T47D (cell line): ENCODE results near the gene ZBTB25.
"Not testable (repeated sequence)": the region's sequence is repeated elsewhere in the genome, so short reads cannot be mapped to it uniquely, and the experiment has no call there.

ENCODE experiments used
- DNase-seq, 2 experiments: peaks; one replicate each; pipeline versions ENCODE4 v3.0.0 to v3.0.0-alpha.2; 2011 to 2012; ENCODE audit warnings: low read depth in 1 of 2, low spot score in 1 of 2
- JUND ChIP-seq: IDR thresholded peaks from 2 replicates; pipeline ENCODE4 v1.6.1; 2012; ENCODE audit warnings: low read depth
- in situ Hi-C: cut with HindIII; loops from 2 replicates; pipeline ENCODE4 v1.10.0; 2016; ENCODE audit warnings: low sequenced_read_pairs, low pct_unique_long_range_greater_than_20kb

ZBTB25 gene

GRCh38 chr14:64536488-64537245, 33.0 kb upstream of the ZBTB25 start:
- in situ Hi-C loops, result no loop called here

GRCh38 chr14:64531567-64531966, 27.9 kb upstream of the ZBTB25 start:
- DNase-seq, result no peak
- in situ Hi-C loops, result no loop called here
- TF ChIP-seq JUND, result no peak

More at GRCh38 chr14:64536488-64537245, 33.0 kb upstream of the ZBTB25 start:
- peak in 1 of 2 experiments; percentile 43 for DNase-seq
- no peak for TF ChIP-seq JUND

DNA sequence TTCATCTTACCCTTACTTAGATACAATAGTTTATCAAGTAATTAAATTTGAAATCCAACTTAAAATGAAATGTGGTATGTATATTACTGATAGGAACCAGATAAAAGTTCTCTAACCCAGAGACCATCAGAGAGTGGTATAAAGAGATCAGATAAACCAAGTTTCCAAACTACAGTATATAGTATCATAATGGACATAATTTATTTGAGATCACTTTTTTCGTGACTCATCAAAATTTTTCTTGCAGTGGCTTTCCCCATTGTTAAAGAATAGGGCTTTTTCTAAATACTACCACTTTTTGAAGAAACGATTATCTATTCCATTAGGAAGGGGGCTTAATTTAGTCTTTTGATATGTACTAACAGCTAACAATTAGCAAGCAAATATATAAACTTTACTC, 21.7 kb upstream of the ZBTB25 start:
- no peak for TF ChIP-seq JUND
- DNase-seq, result no peak
- in situ Hi-C loops, result no loop called here

- DNase-seq, result no peak
- in situ Hi-C loops, result no loop called here
- TF ChIP-seq JUND, result no peak
These were observed 19.1 kb upstream of the ZBTB25 start for GRCh38 chr14:64522591-64523355.

DNA sequence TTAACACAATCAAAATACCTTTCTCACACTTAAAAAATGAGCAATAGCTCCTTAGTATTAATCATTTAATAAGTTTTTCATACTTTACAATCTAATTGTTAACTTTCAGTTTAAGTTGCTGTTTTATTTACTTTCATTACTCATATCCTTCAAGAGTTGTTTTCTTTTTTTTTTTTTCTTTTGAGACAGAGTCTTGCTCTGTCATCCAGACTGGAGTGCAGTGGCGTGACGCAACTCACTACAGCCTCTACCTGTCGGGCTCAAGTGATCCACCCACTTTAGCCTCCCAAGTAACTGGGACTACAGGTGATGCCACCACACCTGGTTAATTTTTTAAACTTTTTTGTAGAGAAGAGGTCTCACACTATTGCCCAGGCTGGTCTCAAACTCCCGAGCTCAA, 17.1 kb upstream of the ZBTB25 start:
- no peak for DNase-seq
- TF ChIP-seq JUND, result no peak
- in situ Hi-C loops, result no loop called here

DNA sequence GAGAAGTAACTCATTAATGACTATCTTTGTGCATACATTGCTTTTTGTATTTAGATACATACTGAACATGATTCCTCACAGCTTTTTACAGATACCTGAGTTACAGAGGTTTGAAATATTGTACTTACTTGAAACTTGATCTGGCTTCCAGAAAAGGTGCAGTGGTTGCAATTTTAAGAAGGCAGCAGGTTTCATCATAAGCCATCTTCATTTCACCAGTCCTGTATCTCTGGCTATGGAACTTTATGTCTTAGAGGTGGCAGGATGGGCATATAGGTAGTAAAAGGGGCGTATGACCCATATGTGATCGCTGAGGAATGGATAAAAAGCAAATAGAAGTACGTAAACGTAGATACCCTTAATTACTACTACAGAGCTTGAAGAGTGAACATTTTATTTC, 14.6 kb upstream of the ZBTB25 start:
- DNase-seq, result no peak
- in situ Hi-C loops, result no loop called here
- TF ChIP-seq JUND, result no peak

DNA sequence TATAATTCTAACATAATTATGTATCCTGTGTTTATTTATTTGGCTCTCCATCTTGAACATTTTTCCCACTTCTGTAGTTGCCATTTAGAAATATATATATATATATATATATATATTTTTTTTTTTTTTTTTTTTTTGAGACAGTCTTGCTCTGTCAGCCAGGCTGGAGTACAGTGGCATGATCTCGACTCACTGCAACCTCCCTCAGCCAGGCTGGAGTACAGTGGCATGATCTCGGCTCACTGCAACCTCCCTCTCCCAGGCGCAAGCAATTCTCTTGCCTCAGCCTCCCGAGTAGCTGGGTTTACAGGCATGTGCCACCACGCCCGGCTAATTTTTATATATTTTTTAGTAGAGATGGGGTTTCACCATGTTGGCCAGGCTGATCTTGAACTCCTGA, 14.0 kb upstream of the ZBTB25 start:
- DNase-seq, in situ Hi-C loops: not testable (repeated sequence)

DNA sequence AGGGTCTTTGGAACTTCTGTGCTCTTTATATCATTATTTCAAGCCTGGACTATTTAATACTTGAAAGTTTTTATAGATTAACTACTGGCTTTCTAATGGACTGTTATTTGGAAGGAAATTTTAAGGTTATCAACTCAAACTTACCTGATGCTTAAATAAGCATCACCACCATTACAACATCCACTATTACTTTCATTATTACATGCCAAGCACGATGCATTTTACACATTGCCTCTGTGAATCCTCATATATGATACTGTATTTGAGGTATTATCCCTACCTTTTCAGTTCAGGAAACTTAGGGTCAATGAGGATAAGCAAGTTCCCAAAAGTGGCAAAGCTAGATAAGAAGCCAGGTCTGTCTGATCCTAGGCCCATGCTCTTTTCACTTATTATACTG, 13.3 kb upstream of the ZBTB25 start:
- DNase-seq, result no peak
- in situ Hi-C loops, result no loop called here
- no peak for TF ChIP-seq JUND

- peak in 1 of 2 experiments; percentile 59 for DNase-seq
- no peak for TF ChIP-seq JUND
- in situ Hi-C loops, result no loop called here
These were observed 11.4 kb upstream of the ZBTB25 start for GRCh38 chr14:64515053-64515452.

DNA sequence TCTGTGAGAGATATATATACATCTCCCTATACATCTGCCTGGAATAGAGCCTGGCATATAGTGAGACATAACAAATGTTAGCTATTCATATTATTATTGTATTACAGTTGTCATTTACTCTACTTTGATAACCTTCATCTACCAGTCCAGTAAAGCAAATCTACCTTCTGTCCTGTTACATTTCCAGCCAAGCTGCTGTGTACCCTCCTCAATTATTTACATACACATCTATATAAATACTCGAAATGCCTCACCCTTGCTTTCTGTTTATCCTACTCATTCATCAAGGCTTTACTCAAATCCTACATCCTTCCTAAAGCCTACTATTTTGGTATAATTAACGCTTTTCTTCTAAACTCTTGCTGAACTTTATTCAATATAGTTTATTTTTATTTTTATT, 9.6 kb upstream of the ZBTB25 start:
- DNase-seq, result no peak
- in situ Hi-C loops, result no loop called here
- no peak for TF ChIP-seq JUND

- in situ Hi-C loops, result no loop called here
- DNase-seq, result peak; percentile 29 to 82
- no peak for TF ChIP-seq JUND
These were observed 7.4 kb upstream of the ZBTB25 start for GRCh38 chr14:64510825-64511671.

- TF ChIP-seq JUND, result no peak
- no peak for DNase-seq
- in situ Hi-C loops, result no loop called here
These were observed 5.4 kb upstream of the ZBTB25 start for GRCh38 chr14:64509036-64509435.
